ENCODE data around the gene SEC14L1.

- TF ChIP-seq CTCF (conservative IDR thresholded peaks at IDR 0.05) (no peak), ZFX (IDR thresholded peaks at IDR 0.05) (no peak)
Measured at GRCh38 chr17:77160875-77161530, 20.2 kb downstream of the SEC14L1 start.

Data from C4-2B (cell line).